ENCODE measurements around the gene CORIN. TPM values are rescaled to one million over a fixed set of nuclear protein-coding genes. Genes with fewer than 3 reads are reported as not detected.

CORIN gene
- under 1 TPM; 0.11 to 0.41 (median 0.24) TPM for polyA plus RNA-seq

- WGBS, 3 donors = 6% methylated on average over 16 of the region's 16 CpGs
- no peak within 1 kb of the TSS for H3K27ac ChIP-seq (ENCODE audit: low read depth, low read length)
Observed at GRCh38 chr4:47837908-47838294, at the start of gene CORIN. CORIN (minus strand) TSS chr4:47838067; CDS start chr4:47837949, 118 bp downstream.

- no peak overlapping the region for H3K27ac ChIP-seq (ENCODE audit: low read depth, low read length)
- 94 to 95% (median 95%) methylated on average over 3 of the region's 3 CpGs for WGBS, 3 donors
Observed at GRCh38 chr4:47882228-47882627, 44.4 kb upstream of the CORIN start.

GRCh38 chr4:47879458-47879857, 41.6 kb upstream of the CORIN start:
- no peak overlapping the region for H3K27ac ChIP-seq (ENCODE audit: low read depth, low read length)

- H3K27ac ChIP-seq (ENCODE audit: low read depth, low read length) = no peak overlapping the region
- 74 to 87% (median 84%) methylated on average over 3 of the region's 3 CpGs for WGBS, 3 donors
Observed at GRCh38 chr4:47876784-47877546, 39.1 kb upstream of the CORIN start.

- H3K27ac ChIP-seq (ENCODE audit: low read depth, low read length) = no peak overlapping the region
Observed at GRCh38 chr4:47876310-47876709, 38.4 kb upstream of the CORIN start.

GRCh38 chr4:47873877-47874541, 36.1 kb upstream of the CORIN start:
- no peak overlapping the region for H3K27ac ChIP-seq (ENCODE audit: low read depth, low read length)
- WGBS, 3 donors = 91 to 95% (median 92%) methylated on average over 3 of the region's 3 CpGs

- WGBS, 3 donors = 73 to 89% (median 86%) methylated on average over 4 of the region's 4 CpGs
- no peak overlapping the region for H3K27ac ChIP-seq (ENCODE audit: low read depth, low read length)
Observed at GRCh38 chr4:47863486-47863885, 25.6 kb upstream of the CORIN start.

- 96 to 97% (median 97%) methylated on average over 3 of the region's 3 CpGs for WGBS, 3 donors
- H3K27ac ChIP-seq (ENCODE audit: low read depth, low read length) = no peak overlapping the region
Observed at GRCh38 chr4:47862297-47862696, 24.4 kb upstream of the CORIN start.

GRCh38 chr4:47860305-47860704, 22.4 kb upstream of the CORIN start:
- no peak overlapping the region for H3K27ac ChIP-seq (ENCODE audit: low read depth, low read length)
- 98 to 100% (median 99%) methylated on average over 1 of the region's 1 CpG for WGBS, 3 donors

GRCh38 chr4:47858006-47858405, 20.1 kb upstream of the CORIN start:
- WGBS, 3 donors = 72 to 88% (median 73%) methylated on average over 2 of the region's 2 CpGs
- H3K27ac ChIP-seq (ENCODE audit: low read depth, low read length) = no peak overlapping the region

GRCh38 chr4:47856713-47857112, 18.8 kb upstream of the CORIN start:
- H3K27ac ChIP-seq (ENCODE audit: low read depth, low read length) = no peak overlapping the region
- WGBS, 3 donors = 74 to 98% (median 93%) methylated on average over 1 of the region's 1 CpG

GRCh38 chr4:47855350-47855749, 17.5 kb upstream of the CORIN start:
- H3K27ac ChIP-seq (ENCODE audit: low read depth, low read length) = no peak overlapping the region

GRCh38 chr4:47852136-47852535, 14.3 kb upstream of the CORIN start:
- no peak overlapping the region for H3K27ac ChIP-seq (ENCODE audit: low read depth, low read length)

More at GRCh38 chr4:47855350-47855749, 17.5 kb upstream of the CORIN start:
- WGBS, 3 donors = 90 to 97% (median 95%) methylated on average over 2 of the region's 2 CpGs

GRCh38 chr4:47849466-47849865, 11.6 kb upstream of the CORIN start:
- 53 to 71% (median 63%) methylated on average over 1 of the region's 1 CpG for WGBS, 3 donors
- H3K27ac ChIP-seq (ENCODE audit: low read depth, low read length) = no peak overlapping the region

More at GRCh38 chr4:47852136-47852535, 14.3 kb upstream of the CORIN start:
- 68 to 83% (median 79%) methylated on average over 1 of the region's 1 CpG for WGBS, 3 donors

GRCh38 chr4:47848041-47848440, 10.2 kb upstream of the CORIN start:
- 85 to 90% (median 87%) methylated on average over 2 of the region's 2 CpGs for WGBS, 3 donors
- no peak overlapping the region for H3K27ac ChIP-seq (ENCODE audit: low read depth, low read length)

GRCh38 chr4:47842985-47843384, 5.1 kb upstream of the CORIN start:
- no peak overlapping the region for H3K27ac ChIP-seq (ENCODE audit: low read depth, low read length)

GRCh38 chr4:47840291-47840690, 2.4 kb upstream of the CORIN start:
- no peak overlapping the region for H3K27ac ChIP-seq (ENCODE audit: low read depth, low read length)
- 93 to 95% (median 94%) methylated on average over 1 of the region's 1 CpG for WGBS, 3 donors

GRCh38 chr4:47839259-47839658, 1.4 kb upstream of the CORIN start:
- WGBS, 3 donors = 50 to 79% (median 62%) methylated on average over 5 of the region's 5 CpGs
- no peak overlapping the region for H3K27ac ChIP-seq (ENCODE audit: low read depth, low read length)

- 48 to 72% (median 68%) methylated on average over 4 of the region's 4 CpGs for WGBS, 3 donors
- no peak overlapping the region for H3K27ac ChIP-seq (ENCODE audit: low read depth, low read length)
Observed at GRCh38 chr4:47838445-47838844, 578 bp upstream of the CORIN start.

Measured in adipose tissue (tissue), 3 donors.